NCI-H1105 (cell line): ENCODE measurements around the gene EMX1.
A peak's percentile ranks its signal among the peaks of the same experiment; 100 is the strongest.

ENCODE experiments used
- DNase-seq: peaks from one replicate; lab custom pipeline; 2025; lab: John Stamatoyannopoulos, UW

EMX1 gene

GRCh38 chr2:72959554-72959953 lies 42.2 kb downstream of the EMX1 start:
- no peak for DNase-seq

- DNase-seq, result no peak
Measured at GRCh38 chr2:72959995-72960981, 43.0 kb downstream of the EMX1 start.

- DNase-seq, result no peak
Measured at GRCh38 chr2:72961036-72961720, 43.9 kb downstream of the EMX1 start.

GRCh38 chr2:72961853-72962468 lies 44.6 kb downstream of the EMX1 start:
- DNase-seq, result no peak

- DNase-seq, result no peak
Measured at GRCh38 chr2:72962911-72963310, 45.6 kb downstream of the EMX1 start.

GRCh38 chr2:72963423-72964145 lies 46.3 kb downstream of the EMX1 start:
- DNase-seq, result no peak

- DNase-seq, result no peak
Measured at GRCh38 chr2:72964146-72964525, 46.8 kb downstream of the EMX1 start.

- no peak for DNase-seq
Measured at GRCh38 chr2:72965016-72965415, 47.7 kb downstream of the EMX1 start.

- DNase-seq, result no peak
Measured at GRCh38 chr2:72965770-72966450, 48.6 kb downstream of the EMX1 start.

- no peak for DNase-seq
Measured at GRCh38 chr2:72968286-72968685, 51.0 kb downstream of the EMX1 start.

GRCh38 chr2:72969706-72970105 lies 52.4 kb downstream of the EMX1 start:
- no peak for DNase-seq

GRCh38 chr2:72971036-72971435 lies 53.7 kb downstream of the EMX1 start:
- DNase-seq, result no peak

GRCh38 chr2:72972352-72973136 lies 55.2 kb downstream of the EMX1 start:
- DNase-seq, result no peak

GRCh38 chr2:72973137-72973535 lies 55.8 kb downstream of the EMX1 start:
- DNase-seq, result no peak

- DNase-seq, result peak; percentile 44
Measured at GRCh38 chr2:72973566-72974435, 56.5 kb downstream of the EMX1 start.

GRCh38 chr2:72974436-72974754 lies 57.1 kb downstream of the EMX1 start:
- no peak for DNase-seq

GRCh38 chr2:72975017-72975416 lies 57.7 kb downstream of the EMX1 start:
- DNase-seq, result no peak

- no peak for DNase-seq
Measured at GRCh38 chr2:72979896-72980295, 62.6 kb downstream of the EMX1 start.

- no peak for DNase-seq
Measured at GRCh38 chr2:72980535-72981217, 63.4 kb downstream of the EMX1 start.
